Trophoblast cell (in vitro differentiated cells and primary cell): ENCODE results near the gene EGLN2.

Experiments used
- DNase-seq, 2 donors: peaks; one replicate each; pipeline ENCODE4 v3.0.0-alpha.2; 2016
- H2AFZ ChIP-seq: 2 replicates; pipeline ENCODE4 v1.6.1; 2013; ENCODE audit warnings: low read length, moderate library complexity, mild to moderate bottlenecking; ENCODE audit not compliant: insufficient read depth, poor library complexity
- H2AK5ac ChIP-seq: 2 replicates; pipeline ENCODE4 v1.6.1; 2013; ENCODE audit warnings: mild to moderate bottlenecking, low read length
- H2BK120ac ChIP-seq: 2 replicates; pipeline ENCODE4 v1.6.1; 2013; ENCODE audit warnings: low read length, mild to moderate bottlenecking, moderate library complexity; ENCODE audit not compliant: insufficient read depth, poor library complexity
- H2BK12ac ChIP-seq: 2 replicates; pipeline ENCODE4 v1.6.1; 2013; ENCODE audit warnings: mild to moderate bottlenecking, low read length, moderate library complexity
- H2BK5ac ChIP-seq: 2 replicates; pipeline ENCODE4 v1.6.1; 2013; ENCODE audit warnings: low read length, low read depth, moderate library complexity, mild to moderate bottlenecking; ENCODE audit not compliant: poor library complexity
- H3K14ac ChIP-seq: 2 replicates; pipeline ENCODE4 v1.6.1; 2013; ENCODE audit warnings: mild to moderate bottlenecking, low read length
- H3K18ac ChIP-seq: 2 replicates; pipeline ENCODE4 v1.6.1; 2013; ENCODE audit warnings: mild to moderate bottlenecking, low read length
- H3K23ac ChIP-seq: 2 replicates; pipeline ENCODE4 v1.6.1; 2013; ENCODE audit warnings: low read length
- H3K27ac ChIP-seq: 2 replicates; pipeline ENCODE4 v1.5.1; 2013; ENCODE audit warnings: low read depth, mild to moderate bottlenecking, inconsistent platforms, low read length, moderate library complexity
- H3K27me3 ChIP-seq: 2 replicates; pipeline ENCODE4 v1.6.1; 2013; ENCODE audit warnings: inconsistent platforms, mild to moderate bottlenecking, low read length, moderate library complexity; ENCODE audit not compliant: insufficient read depth
- H3K36me3 ChIP-seq, 2 experiments: 1 replicate in 1 of 2; 2 replicates in 1 of 2; pipeline ENCODE4 v1.6.1; 2013; ENCODE audit warnings: low read length in 2 of 2, mild to moderate bottlenecking in 2 of 2, moderate library complexity in 1 of 2; ENCODE audit not compliant: insufficient read depth in 2 of 2, control insufficient read depth in 1 of 2
- H3K4ac ChIP-seq: 2 replicates; pipeline ENCODE4 v1.6.1; 2013; ENCODE audit warnings: low read depth, mild to moderate bottlenecking, low read length, moderate library complexity
- H3K4me1 ChIP-seq, 2 experiments: 1 replicate in 1 of 2; 2 replicates in 1 of 2; pipeline ENCODE4 v1.6.1; 2013; ENCODE audit warnings: low read length in 2 of 2, mild to moderate bottlenecking in 2 of 2, moderate library complexity in 1 of 2; ENCODE audit not compliant: insufficient read depth in 2 of 2, control insufficient read depth in 1 of 2
- H3K4me2 ChIP-seq: 2 replicates; pipeline ENCODE4 v1.6.1; 2013; ENCODE audit warnings: inconsistent platforms, mild to moderate bottlenecking, low read length, moderate library complexity
- H3K4me3 ChIP-seq: 2 replicates; pipeline ENCODE4 v1.5.1; 2013; ENCODE audit warnings: mild to moderate bottlenecking, low read depth, low read length, inconsistent platforms
- H3K79me1 ChIP-seq: one replicate; pipeline ENCODE4 v1.6.1; 2013; ENCODE audit warnings: low read length
- H3K79me2 ChIP-seq: 2 replicates; pipeline ENCODE4 v1.6.1; 2013; ENCODE audit warnings: low read length, mild to moderate bottlenecking; ENCODE audit not compliant: control insufficient read depth, insufficient read depth, poor library complexity
- H3K9ac ChIP-seq: 2 replicates; pipeline ENCODE4 v1.6.1; 2013; ENCODE audit warnings: mild to moderate bottlenecking, low read length
- H3K9me3 ChIP-seq: 2 replicates; pipeline ENCODE4 v1.6.1; 2013; ENCODE audit warnings: low read depth, mild to moderate bottlenecking, control low read depth, inconsistent platforms, low read length; ENCODE audit not compliant: insufficient read depth
- H4K12ac ChIP-seq: 2 replicates; pipeline ENCODE4 v1.6.1; 2013; ENCODE audit warnings: low read depth, mild to moderate bottlenecking, low read length, moderate library complexity
- H4K8ac ChIP-seq: 2 replicates; pipeline ENCODE4 v1.6.1; 2013; ENCODE audit warnings: low read depth, mild to moderate bottlenecking, low read length, moderate library complexity
- H4K91ac ChIP-seq: one replicate; pipeline ENCODE4 v1.6.1; 2013; ENCODE audit warnings: low read depth, mild to moderate bottlenecking, low read length, moderate library complexity
- WGBS: extraction: QIAGEN DNeasy Blood & Tissue Kit; methylation state at CpG from one replicate; pipeline ENCODE4 v1.1.7; 2013; ENCODE audit warnings: missing lambda C conversion rate; ENCODE audit not compliant: insufficient read length, insufficient coverage; ENCODE audit errors: extremely low coverage; 5-methylcytosine and 5-hydroxymethylcytosine counted together

Gene EGLN2

DNA sequence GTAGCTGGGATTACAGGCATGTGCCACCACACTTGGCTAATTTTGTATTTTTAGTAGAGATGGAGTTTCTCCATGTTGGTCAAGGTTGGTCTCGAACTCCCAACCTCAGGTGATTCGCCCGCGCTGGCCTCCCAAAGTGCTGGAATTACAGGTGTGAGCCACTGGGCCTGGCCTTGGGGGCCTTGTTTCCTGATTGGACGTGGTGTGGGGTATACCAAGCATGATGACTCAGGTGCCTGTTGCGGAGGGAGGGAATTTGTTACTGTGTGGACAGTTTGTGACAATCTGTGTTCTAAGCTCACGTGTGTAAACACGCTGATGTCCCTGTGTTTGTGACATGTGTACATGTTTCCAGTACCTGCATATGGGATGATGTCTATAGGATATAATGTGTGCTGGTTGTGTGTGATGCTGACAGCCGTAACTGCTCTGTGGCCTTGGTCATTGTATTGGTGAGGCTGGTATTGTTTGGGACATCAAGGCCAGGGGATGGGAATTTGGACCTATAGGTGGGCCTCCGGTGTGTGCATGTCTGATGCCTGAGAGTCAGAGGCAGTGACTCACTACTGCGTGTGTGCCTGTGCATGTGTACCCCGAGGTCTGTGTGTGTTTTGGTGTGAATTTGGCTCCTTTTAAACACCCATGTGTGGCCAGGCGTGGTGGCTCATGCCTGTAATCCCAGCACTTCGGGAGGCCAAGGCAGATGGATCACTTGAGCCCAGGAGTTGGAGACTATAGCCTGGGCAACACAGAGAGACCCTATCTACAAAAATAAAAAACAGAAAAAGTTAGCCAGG, 1.6 kb upstream of the EGLN2 start:
- Histone ChIP-seq H2BK5ac (no peak overlapping the region), H3K79me1 (peaks cover 10% of the 10 kb centered on the region), H3K23ac (no peak overlapping the region), H2AFZ (no peak overlapping the region), H3K14ac (no peak overlapping the region), H3K27me3 (no peaks in the 10 kb centered on the region), H2BK12ac (no peak overlapping the region), H3K4me1 (peaks cover 18 to 26% of the 10 kb centered on the region in 2 experiments), H2BK120ac (peak overlapping the region; percentile 4), H2AK5ac (peak overlapping the region; percentile 18), H3K9me3 (no peaks in the 10 kb centered on the region), H3K4ac (no peak overlapping the region), H3K79me2 (peaks cover 27% of the 10 kb centered on the region), H3K4me2 (no peak overlapping the region), H3K4me3 (no peak overlapping the region), H3K18ac (no peak overlapping the region), H4K91ac (no peak overlapping the region), H4K12ac (no peak overlapping the region), H4K8ac (no peak overlapping the region), H3K9ac (no peak overlapping the region), H3K27ac (no peak overlapping the region), H3K36me3 (peaks cover 18 to 19% of the 10 kb centered on the region in 2 experiments)
- no CpG with 5 or more reads among the region's 14 CpGs for WGBS
- DNase-seq, result peak in 1 of 2 donors; percentile 43

DNA sequence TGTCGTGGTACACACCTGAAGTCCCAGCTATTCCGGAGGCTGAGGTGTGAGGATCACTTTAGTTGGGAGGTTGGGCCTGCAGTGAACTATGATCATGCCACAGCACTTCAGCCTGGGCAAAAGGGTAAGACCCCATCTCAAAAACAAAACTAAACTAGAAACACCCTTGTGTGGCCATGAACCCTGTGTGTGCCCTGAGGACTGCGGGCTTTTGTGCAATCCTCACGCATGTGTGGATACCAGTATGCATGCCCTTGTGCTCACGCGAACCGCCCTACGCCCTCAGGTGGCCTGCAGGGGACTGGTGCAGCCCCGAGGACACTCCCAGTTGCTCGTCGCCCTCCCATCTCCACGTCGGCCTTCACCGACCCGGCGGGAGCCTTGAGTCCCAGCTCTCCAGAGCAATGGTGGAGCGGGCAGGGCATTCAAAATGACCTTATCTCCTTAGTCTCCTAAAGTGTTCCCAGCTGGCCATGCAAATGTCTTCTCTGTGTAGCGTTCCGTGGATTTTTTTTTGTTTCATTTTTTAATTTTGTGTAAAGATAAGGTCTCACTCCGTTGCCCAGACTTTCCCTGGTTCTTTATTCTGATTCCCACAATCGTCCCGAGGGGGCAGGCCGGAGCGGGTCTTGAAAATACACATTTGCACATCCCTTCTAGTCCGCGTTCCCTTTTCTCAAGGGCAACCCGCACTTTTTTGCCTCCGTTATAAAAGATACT, 868 bp upstream of the EGLN2 start:
- peaks cover 10% of the 10 kb centered on the region for H3K79me1 ChIP-seq
- H3K4me2 ChIP-seq, result peak overlapping the region; percentile 81
- WGBS, result no CpG with 5 or more reads among the region's 28 CpGs
- peaks cover 24 to 34% of the 10 kb centered on the region in 2 experiments for H3K4me1 ChIP-seq
- no peak overlapping the region for H2BK12ac ChIP-seq
- H2BK5ac ChIP-seq, result no peak overlapping the region
- H3K4me3 ChIP-seq, result peak overlapping the region; percentile 64
- H2BK120ac ChIP-seq, result no peak overlapping the region
- peak overlapping the region; percentile 25 for H4K8ac ChIP-seq
- no peak overlapping the region for H3K9ac ChIP-seq
- no peak overlapping the region for H3K18ac ChIP-seq
- H4K91ac ChIP-seq, result no peak overlapping the region
- no peak overlapping the region for H4K12ac ChIP-seq
- peaks cover 25 to 27% of the 10 kb centered on the region in 2 experiments for H3K36me3 ChIP-seq
- H3K9me3 ChIP-seq, result peaks cover 2% of the 10 kb centered on the region
- H3K14ac ChIP-seq, result no peak overlapping the region
- H3K4ac ChIP-seq, result no peak overlapping the region
- peaks cover 32% of the 10 kb centered on the region for H3K79me2 ChIP-seq
- no peak overlapping the region for H2AFZ ChIP-seq
- DNase-seq, result peak; percentile 97 to 98
- no peak overlapping the region for H2AK5ac ChIP-seq
- H3K27me3 ChIP-seq, result no peaks in the 10 kb centered on the region
- no peak overlapping the region for H3K23ac ChIP-seq
- peak overlapping the region; percentile 63 for H3K27ac ChIP-seq

DNA sequence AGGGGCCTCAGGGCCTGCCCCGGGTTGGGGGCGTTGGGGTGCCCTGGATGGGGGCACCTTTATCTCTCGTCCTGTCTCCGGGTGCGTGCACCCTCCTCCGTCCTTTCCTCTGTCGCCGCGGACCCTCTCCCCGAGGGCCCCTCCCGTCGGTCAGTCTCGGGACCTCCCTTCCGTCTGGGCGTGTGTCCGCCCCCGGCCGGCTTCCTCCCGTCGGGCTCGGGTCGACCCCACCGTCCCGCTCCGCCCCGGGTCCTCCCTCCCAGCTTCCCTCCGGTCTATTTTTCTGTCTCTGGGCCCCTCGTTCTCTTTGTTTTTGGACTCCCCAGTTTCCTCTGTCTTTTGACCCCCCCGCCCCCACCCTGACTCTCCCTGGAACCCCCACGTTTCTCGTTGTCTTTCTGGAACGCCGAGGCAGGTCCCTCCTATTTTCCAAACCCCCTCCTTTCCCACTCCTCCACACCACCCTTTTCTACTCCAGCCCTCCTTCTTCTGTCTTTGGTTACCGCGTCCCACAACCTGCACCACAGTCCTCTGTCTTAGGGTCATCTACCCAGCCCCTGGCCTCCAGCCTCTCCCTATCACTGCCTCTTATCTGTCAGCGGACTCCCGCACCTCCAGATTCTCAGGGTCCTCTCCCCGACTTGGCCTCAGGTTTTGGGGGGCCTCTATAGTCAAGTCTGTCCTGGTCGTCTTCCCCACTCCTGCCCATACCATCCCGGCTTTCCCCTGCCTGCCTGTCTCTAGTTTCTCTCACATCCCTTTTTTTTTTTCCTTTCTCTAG, 757 bp downstream of the EGLN2 start:
- Histone ChIP-seq H4K91ac (peak overlapping the region; percentile 90), H3K27ac (peak overlapping the region; percentile 81), H4K8ac (peak overlapping the region; percentile 81), H2AFZ (peak overlapping the region; percentile 31), H3K4me2 (peak overlapping the region; percentile 83), H3K27me3 (no peaks in the 10 kb centered on the region), H2BK12ac (peak overlapping the region; percentile 2), H3K14ac (peak overlapping the region; percentile 96), H3K9me3 (peaks cover 2% of the 10 kb centered on the region), H3K4me1 (peaks cover 31 to 40% of the 10 kb centered on the region in 2 experiments), H2BK120ac (peak overlapping the region; percentile 87), H3K79me1 (peaks cover 10% of the 10 kb centered on the region), H2AK5ac (peak overlapping the region; percentile 60), H3K9ac (peak overlapping the region; percentile 85), H3K4ac (peak overlapping the region; percentile 82), H3K18ac (peak overlapping the region; percentile 78), H3K23ac (no peak overlapping the region), H3K36me3 (peaks cover 40 to 43% of the 10 kb centered on the region in 2 experiments), H3K4me3 (peak overlapping the region; percentile 89), H4K12ac (peak overlapping the region; percentile 68), H2BK5ac (peak overlapping the region; percentile 83), H3K79me2 (peaks cover 43% of the 10 kb centered on the region)
- no CpG with 5 or more reads among the region's 40 CpGs for WGBS
- no peak for DNase-seq

DNA sequence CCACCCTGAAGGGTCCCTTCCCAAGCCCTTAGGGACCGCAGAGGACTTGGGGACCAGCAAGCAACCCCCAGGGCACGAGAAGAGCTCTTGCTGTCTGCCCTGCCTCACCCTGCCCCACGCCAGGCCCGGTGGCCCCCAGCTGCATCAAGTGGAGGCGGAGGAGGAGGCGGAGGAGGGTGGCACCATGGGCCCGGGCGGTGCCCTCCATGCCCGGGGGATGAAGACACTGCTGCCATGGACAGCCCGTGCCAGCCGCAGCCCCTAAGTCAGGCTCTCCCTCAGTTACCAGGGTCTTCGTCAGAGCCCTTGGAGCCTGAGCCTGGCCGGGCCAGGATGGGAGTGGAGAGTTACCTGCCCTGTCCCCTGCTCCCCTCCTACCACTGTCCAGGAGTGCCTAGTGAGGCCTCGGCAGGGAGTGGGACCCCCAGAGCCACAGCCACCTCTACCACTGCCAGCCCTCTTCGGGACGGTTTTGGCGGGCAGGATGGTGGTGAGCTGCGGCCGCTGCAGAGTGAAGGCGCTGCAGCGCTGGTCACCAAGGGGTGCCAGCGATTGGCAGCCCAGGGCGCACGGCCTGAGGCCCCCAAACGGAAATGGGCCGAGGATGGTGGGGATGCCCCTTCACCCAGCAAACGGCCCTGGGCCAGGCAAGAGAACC, 1.5 kb downstream of the EGLN2 start:
- Histone ChIP-seq H3K36me3 (peaks cover 46 to 50% of the 10 kb centered on the region in 2 experiments), H4K12ac (no peak overlapping the region), H3K4me3 (peak overlapping the region; percentile 89), H3K4me1 (peaks cover 31 to 44% of the 10 kb centered on the region in 2 experiments), H3K27me3 (no peaks in the 10 kb centered on the region), H2BK120ac (no peak overlapping the region), H3K23ac (no peak overlapping the region), H2AFZ (peak overlapping the region; percentile 11), H4K91ac (no peak overlapping the region), H2AK5ac (no peak overlapping the region), H3K27ac (no peak overlapping the region), H2BK12ac (no peak overlapping the region), H4K8ac (no peak overlapping the region), H3K4ac (peak overlapping the region; percentile 82), H3K79me2 (peaks cover 43% of the 10 kb centered on the region), H3K79me1 (peaks cover 10% of the 10 kb centered on the region), H3K14ac (no peak overlapping the region), H3K18ac (no peak overlapping the region), H2BK5ac (no peak overlapping the region), H3K9me3 (peaks cover 2% of the 10 kb centered on the region), H3K4me2 (peak overlapping the region; percentile 83), H3K9ac (peak overlapping the region; percentile 57)
- WGBS, result no CpG with 5 or more reads among the region's 27 CpGs
- no peak for DNase-seq
